HepG2 (cell line): Measurements from ENCODE around the gene SERPINA3. TPM values are rescaled to one million over a fixed set of nuclear protein-coding genes. Genes with fewer than 3 reads are reported as not detected.
A peak's percentile ranks its signal among the peaks of the same experiment; 100 is the strongest.

Experiments used
- CENPX ChIP-seq: sonication (generic); formaldehyde crosslinking; IDR thresholded peaks from 2 replicates; pipeline ENCODE4 v1.9.0; 2021; ENCODE audit warnings: mild to moderate bottlenecking, missing genetic modification reagents, moderate library complexity
- E2F1 ChIP-seq: sonication (generic); formaldehyde crosslinking; IDR thresholded peaks from 2 replicates; pipeline ENCODE4 v1.5.0; 2020; ENCODE audit warnings: missing genetic modification reagents
- FOXK1 ChIP-seq: sonication (generic); formaldehyde crosslinking; IDR thresholded peaks from 2 replicates; pipeline ENCODE4 v1.4.0; 2020; ENCODE audit warnings: low read depth, missing genetic modification reagents, borderline replicate concordance
- FOXK2 ChIP-seq: fragments of 450-650 bp; IDR thresholded peaks from 2 replicates; pipeline ENCODE4 v1.6.1; 2016
- GABPB1 ChIP-seq: IDR thresholded peaks from 2 replicates; pipeline ENCODE4 v1.6.1; 2016; ENCODE audit warnings: mild to moderate bottlenecking, missing genetic modification reagents, moderate library complexity, missing compliant biosample characterization
- GATAD2A ChIP-seq: IDR thresholded peaks from 2 replicates; pipeline ENCODE4 v1.6.1; 2016
- HNRNPLL ChIP-seq: fragments of 200-400 bp; formaldehyde crosslinking; IDR thresholded peaks from 2 replicates; pipeline ENCODE4 v1.6.1; 2017; ENCODE audit warnings: mild to moderate bottlenecking, low read depth, low read length; ENCODE audit not compliant: poor library complexity, severe bottlenecking
- MAFF ChIP-seq: IDR thresholded peaks from 2 replicates; pipeline ENCODE4 v1.6.1; 2011; ENCODE audit warnings: low read depth, low read length, improper control_type of control experiment
- MTA3 ChIP-seq: sonication (generic); formaldehyde crosslinking; IDR thresholded peaks from 2 replicates; pipeline ENCODE4 v1.4.0; 2020; ENCODE audit warnings: missing genetic modification reagents
- MYC ChIP-seq: sonication (generic); formaldehyde crosslinking; IDR thresholded peaks from 2 replicates; pipeline ENCODE4 v1.9.0; 2021; ENCODE audit warnings: missing genetic modification reagents, borderline replicate concordance
- NFYC ChIP-seq: IDR thresholded peaks from 2 replicates; pipeline ENCODE4 v1.6.1; 2016; ENCODE audit warnings: missing genetic modification reagents, missing compliant biosample characterization
- PHF20 ChIP-seq: sonication (generic); formaldehyde crosslinking; IDR thresholded peaks from 2 replicates; pipeline ENCODE4 v1.5.0; 2020; ENCODE audit warnings: mild to moderate bottlenecking, missing genetic modification reagents
- PPARG ChIP-seq: conservative IDR thresholded peaks from 2 replicates; pipeline ENCODE4 v1.6.1; 2016; ENCODE audit warnings: missing biosample characterization, missing genetic modification reagents
- SKI ChIP-seq: fragments of 450-650 bp; IDR thresholded peaks from one replicate; pipeline ENCODE4 v1.6.1; 2018; ENCODE audit warnings: mild to moderate bottlenecking; ENCODE audit not compliant: partially characterized antibody
- THYN1 ChIP-seq: sonication (generic); formaldehyde crosslinking; IDR thresholded peaks from 2 replicates; pipeline ENCODE4 v1.8.1; 2023; ENCODE audit warnings: low read depth, mild to moderate bottlenecking, moderate library complexity, missing genetic modification reagents, borderline replicate concordance
- ZBTB4 ChIP-seq: sonication (generic); formaldehyde crosslinking; IDR thresholded peaks from 2 replicates; pipeline ENCODE4 v1.4.0; 2020; ENCODE audit warnings: missing genetic modification reagents, mild to moderate bottlenecking, borderline replicate concordance
- ZFP41 ChIP-seq: sonication (generic); formaldehyde crosslinking; IDR thresholded peaks from 2 replicates; pipeline ENCODE4 v1.4.0; 2020; ENCODE audit warnings: mild to moderate bottlenecking, missing genetic modification reagents, borderline replicate concordance
- ZFP82 ChIP-seq: sonication (generic); formaldehyde crosslinking; IDR thresholded peaks from 2 replicates; pipeline ENCODE4 v1.5.1; 2020; ENCODE audit warnings: mild to moderate bottlenecking, missing genetic modification reagents, borderline replicate concordance
- ZMAT5 ChIP-seq: sonication (generic); formaldehyde crosslinking; IDR thresholded peaks from 2 replicates; pipeline ENCODE4 v1.5.0; 2020; ENCODE audit warnings: mild to moderate bottlenecking, low read depth, missing genetic modification reagents, borderline replicate concordance
- ZNF263 ChIP-seq: sonication (generic); formaldehyde crosslinking; IDR thresholded peaks from 2 replicates; pipeline ENCODE4 v1.4.0; 2020; ENCODE audit warnings: missing genetic modification reagents
- ZNF570 ChIP-seq: sonication (generic); formaldehyde crosslinking; IDR thresholded peaks from 2 replicates; pipeline ENCODE4 v1.4.0; 2020; ENCODE audit warnings: mild to moderate bottlenecking, missing genetic modification reagents, borderline replicate concordance
- ZNF652 ChIP-seq: IDR thresholded peaks from 2 replicates; pipeline ENCODE4 v1.6.1; 2016; ENCODE audit warnings: low read depth, borderline replicate concordance
- ZNF788 ChIP-seq: sonication (generic); formaldehyde crosslinking; IDR thresholded peaks from 2 replicates; pipeline ENCODE4 v1.5.0; 2020; ENCODE audit warnings: mild to moderate bottlenecking, missing genetic modification reagents, borderline replicate concordance
- ZNF790 ChIP-seq: sonication (generic); formaldehyde crosslinking; IDR thresholded peaks from 2 replicates; pipeline ENCODE4 v1.8.0; 2022; ENCODE audit warnings: missing genetic modification reagents, mild to moderate bottlenecking, borderline replicate concordance
- polyA plus RNA-seq, 8 experiments: library from polyadenylated mRNA; depleted of rRNA in 3 of 8; stranded (reverse) in 7 of 8; unstranded in 1 of 8; fragments of >200 nt; fragmentation: Illumina TruSeq in 4 of 8; extraction: Trizol in 4 of 8; gene quantifications; 2 replicates each; pipeline versions ENCODE4 v1.2.1 to v1.2.3, GENCODE V29; 2011 to 2016; ENCODE audit warnings: low read depth in 4 of 8, missing spikeins in 1 of 8, mixed read lengths in 1 of 8; ENCODE audit not compliant: insufficient read depth in 1 of 8
- total RNA-seq, 5 experiments: library from RNA; depleted of rRNA; stranded (reverse); fragments of >200 nt; fragmentation: Illumina TruSeq; extraction: Trizol; gene quantifications; 2 replicates each; pipeline ENCODE4 v1.2.3, GENCODE V29; 2016; ENCODE audit warnings: low read depth in 1 of 5
- TF ChIP-seq, protein P1 (sequence below): sonication (generic); formaldehyde crosslinking; IDR thresholded peaks from 2 replicates; pipeline ENCODE4 v1.5.1; 2020; ENCODE audit warnings: mild to moderate bottlenecking, missing genetic modification reagents, borderline replicate concordance

SERPINA3 gene
- total and polyA plus RNA-seq, 2 of the 13 experiments (the other 11 are each of a cell fraction or from before 2014, with no cell fraction given): 825 to 2,200 TPM

- no peak for TF ChIP-seq ZNF570
- TF ChIP-seq PHF20 (CRISPR knock-in tag): no peak
- peak; percentile 44; the same call in 1 of the 2 replicates for TF ChIP-seq ZNF652 (CRISPR knock-in tag)
- no peak for TF ChIP-seq HNRNPLL
- TF ChIP-seq MYC: no peak
- TF ChIP-seq ZNF788 (CRISPR knock-in tag): no peak
- 0 out of 2 replicates have a peak, but pooled peaks have one; percentile 27 for TF ChIP-seq PPARG (CRISPR knock-in tag)
- TF ChIP-seq NFYC (CRISPR knock-in tag): no peak
- TF ChIP-seq, protein P1, sequence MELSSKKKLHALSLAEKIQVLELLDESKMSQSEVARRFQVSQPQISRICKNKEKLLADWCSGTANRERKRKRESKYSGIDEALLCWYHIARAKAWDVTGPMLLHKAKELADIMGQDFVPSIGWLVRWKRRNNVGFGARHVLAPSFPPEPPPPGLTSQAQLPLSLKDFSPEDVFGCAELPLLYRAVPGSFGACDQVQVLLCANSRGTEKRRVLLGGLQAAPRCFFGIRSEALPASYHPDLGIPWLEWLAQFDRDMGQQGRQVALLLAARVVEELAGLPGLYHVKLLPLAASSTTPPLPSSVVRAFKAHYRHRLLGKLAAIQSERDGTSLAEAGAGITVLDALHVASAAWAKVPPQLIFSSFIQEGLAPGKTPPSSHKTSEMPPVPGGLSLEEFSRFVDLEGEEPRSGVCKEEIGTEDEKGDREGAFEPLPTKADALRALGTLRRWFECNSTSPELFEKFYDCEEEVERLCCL (CRISPR knock-in tag): no peak
- no peak for TF ChIP-seq ZFP41 (CRISPR knock-in tag)
- TF ChIP-seq ZFP82 (CRISPR knock-in tag): no peak
- no peak for TF ChIP-seq FOXK1 (CRISPR knock-in tag)
- TF ChIP-seq ZNF790 (CRISPR knock-in tag): no peak
- TF ChIP-seq E2F1 (CRISPR knock-in tag): no peak
- TF ChIP-seq ZBTB4: no peak
- peak; percentile 29; the same call in 1 of the 2 replicates for TF ChIP-seq GATAD2A (CRISPR knock-in tag)
- TF ChIP-seq SKI: no peak
- TF ChIP-seq CENPX (CRISPR knock-in tag): no peak
- TF ChIP-seq ZNF263: no peak
- TF ChIP-seq MTA3 (CRISPR knock-in tag): no peak
- no peak for TF ChIP-seq GABPB1
- TF ChIP-seq THYN1 (CRISPR knock-in tag): no peak
- peak; percentile 49; the same call in 1 of the 2 replicates for TF ChIP-seq MAFF
- no peak for TF ChIP-seq ZMAT5 (CRISPR knock-in tag)
- no peak for TF ChIP-seq FOXK2
These were observed 27.0 kb downstream of the SERPINA3 start (continued) for GRCh38 chr14:94638961-94639817.
